Ovary (tissue), 3 donors: ENCODE measurements around the gene MAP2K7.

ENCODE experiments used
- EP300 ChIP-seq: sonication (generic); formaldehyde crosslinking; IDR thresholded peaks from one replicate; pipeline ENCODE4 v1.6.1; 2017; ENCODE audit warnings: antibody characterized with exemption
- POLR2A ChIP-seq: fragments of 450-650 bp; IDR thresholded peaks from one replicate; pipeline ENCODE4 v1.6.1; 2017; ENCODE audit warnings: antibody characterized with exemption, mild to moderate bottlenecking, moderate library complexity
- TF ChIP-seq, protein P1 (sequence below), 3 donors: fragments of 450-650 bp in 2 of 3; fragments of 200-600 bp in 1 of 3; IDR thresholded peaks; one replicate each; pipeline versions ENCODE4 v1.5.1 to v1.8.0; 2016 to 2022; ENCODE audit warnings: antibody characterized with exemption in 3 of 3, mild to moderate bottlenecking in 1 of 3
- donor health status: DM: no; HTN: no; CAD: no.

DNA sequence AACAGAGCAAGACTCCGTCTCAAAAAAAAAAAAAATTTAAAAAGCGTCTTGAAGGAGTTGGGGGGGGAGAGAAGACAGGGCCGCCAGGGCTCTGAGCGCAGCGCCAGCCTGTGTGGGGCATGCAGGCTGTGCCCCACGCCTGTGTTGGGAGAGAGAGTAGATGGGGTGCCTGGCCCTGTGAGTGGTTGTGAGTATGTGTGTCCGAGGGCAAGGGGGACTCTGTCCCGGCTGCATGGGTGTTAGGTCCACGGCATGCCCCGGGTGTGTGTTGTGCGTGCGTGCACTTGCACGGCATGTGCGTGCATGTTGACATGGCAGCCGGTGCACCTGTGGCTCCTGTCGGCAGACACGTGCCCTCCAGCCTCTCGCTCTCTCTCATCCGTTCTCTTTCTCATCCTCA lies 3.4 kb downstream of the MAP2K7 start:
- TF ChIP-seq POLR2A = no peak
- TF ChIP-seq, protein P1, sequence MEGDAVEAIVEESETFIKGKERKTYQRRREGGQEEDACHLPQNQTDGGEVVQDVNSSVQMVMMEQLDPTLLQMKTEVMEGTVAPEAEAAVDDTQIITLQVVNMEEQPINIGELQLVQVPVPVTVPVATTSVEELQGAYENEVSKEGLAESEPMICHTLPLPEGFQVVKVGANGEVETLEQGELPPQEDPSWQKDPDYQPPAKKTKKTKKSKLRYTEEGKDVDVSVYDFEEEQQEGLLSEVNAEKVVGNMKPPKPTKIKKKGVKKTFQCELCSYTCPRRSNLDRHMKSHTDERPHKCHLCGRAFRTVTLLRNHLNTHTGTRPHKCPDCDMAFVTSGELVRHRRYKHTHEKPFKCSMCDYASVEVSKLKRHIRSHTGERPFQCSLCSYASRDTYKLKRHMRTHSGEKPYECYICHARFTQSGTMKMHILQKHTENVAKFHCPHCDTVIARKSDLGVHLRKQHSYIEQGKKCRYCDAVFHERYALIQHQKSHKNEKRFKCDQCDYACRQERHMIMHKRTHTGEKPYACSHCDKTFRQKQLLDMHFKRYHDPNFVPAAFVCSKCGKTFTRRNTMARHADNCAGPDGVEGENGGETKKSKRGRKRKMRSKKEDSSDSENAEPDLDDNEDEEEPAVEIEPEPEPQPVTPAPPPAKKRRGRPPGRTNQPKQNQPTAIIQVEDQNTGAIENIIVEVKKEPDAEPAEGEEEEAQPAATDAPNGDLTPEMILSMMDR (IDR thresholded peaks at IDR 0.05) = no peak
- TF ChIP-seq EP300 = no peak
